Brain pericyte (primary cell): Measurements from ENCODE around the gene DUOXA1.

Experiments used
- DNase-seq: peaks from one replicate; pipeline ENCODE4 v3.0.0-alpha.2; 2012; ENCODE audit warnings: low read depth, low spot score

DUOXA1 gene

DNA sequence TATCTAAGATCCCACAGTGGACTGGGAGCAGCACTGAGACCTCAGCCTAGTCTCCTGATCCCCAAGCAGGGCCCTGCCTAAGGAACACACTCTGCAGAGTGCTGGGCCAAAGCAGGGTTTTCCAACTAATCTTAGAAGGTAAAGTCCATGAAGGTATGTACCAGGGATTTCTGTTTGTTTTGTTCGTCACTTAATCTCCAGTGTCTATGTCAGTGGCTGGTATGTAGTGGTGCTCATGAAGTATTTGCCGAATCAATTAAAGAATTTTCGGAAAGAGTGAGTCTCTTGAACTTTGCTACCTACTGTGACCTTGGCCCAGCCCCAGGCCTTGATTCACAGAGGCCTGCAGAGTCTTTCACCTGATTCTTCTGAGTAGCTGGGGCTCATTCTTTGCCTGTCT is 1.8 kb upstream of the DUOXA1 start:
- no peak for DNase-seq

DNA sequence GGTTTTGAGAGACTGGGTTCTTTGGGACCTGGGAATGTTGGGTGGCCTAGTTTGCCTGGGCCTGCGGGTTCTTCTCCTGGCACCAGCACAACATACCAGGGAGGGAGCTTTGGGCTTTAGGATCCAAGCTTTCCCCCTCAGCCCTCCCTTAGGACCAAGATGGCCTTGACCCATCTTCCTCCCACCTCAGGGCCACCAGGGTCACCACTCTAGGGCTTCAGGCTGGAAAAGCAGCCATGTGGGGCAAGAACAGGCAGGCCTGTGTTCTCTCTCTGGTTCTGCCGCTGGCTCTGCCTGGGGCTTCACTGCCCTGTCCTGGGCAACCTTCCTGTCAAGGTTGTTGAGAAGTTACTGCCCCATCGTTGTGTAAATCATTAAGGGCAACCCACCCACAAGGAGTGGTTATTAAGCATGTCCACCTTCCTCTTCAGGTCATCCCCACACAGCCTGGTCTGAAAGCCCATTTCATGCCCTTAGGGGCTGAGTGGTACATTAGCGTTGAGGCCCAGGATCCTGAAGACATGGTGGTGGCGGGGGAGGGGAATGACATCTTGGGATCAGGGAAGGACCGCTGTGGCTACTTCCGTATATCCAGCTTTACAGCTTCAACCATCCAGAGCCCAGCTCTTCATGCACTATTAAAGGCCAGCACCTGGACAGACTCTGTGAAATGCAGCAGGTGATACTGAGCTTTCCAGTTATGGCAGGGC is 767 bp upstream of the DUOXA1 start:
- DNase-seq, result no peak

DNA sequence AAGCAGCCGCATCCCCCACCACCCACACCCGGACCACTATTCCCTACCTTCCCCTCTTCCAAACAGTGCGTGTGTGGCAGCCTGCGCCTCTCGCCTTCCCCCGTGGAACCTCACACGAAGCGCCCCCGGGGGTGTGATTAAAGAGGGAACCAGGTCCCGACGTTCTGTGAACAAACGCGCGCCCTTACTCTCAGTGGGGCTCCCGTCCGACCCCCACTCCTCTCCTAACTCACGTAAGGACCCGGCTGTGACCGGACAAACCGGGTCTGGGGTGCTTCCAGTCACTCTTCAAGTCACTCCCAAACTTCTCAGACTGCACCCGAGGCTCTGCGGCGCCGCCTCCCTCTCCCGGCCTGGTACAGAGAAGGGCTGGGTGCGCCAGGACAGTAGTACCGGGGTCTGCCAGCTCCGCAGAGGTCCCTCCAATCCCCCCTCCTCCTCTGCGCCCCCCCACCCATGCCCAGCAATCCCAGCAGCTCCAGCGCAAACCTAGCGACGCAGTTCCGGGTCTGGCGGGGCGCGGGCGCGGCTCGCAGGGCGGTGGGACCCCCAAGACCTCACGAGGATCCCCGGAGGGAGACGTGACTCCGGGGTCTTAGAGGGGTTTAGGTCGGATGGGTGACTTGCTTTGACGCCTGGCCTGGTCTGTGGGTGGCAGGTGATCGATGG is 574 bp downstream of the DUOXA1 start:
- no peak for DNase-seq

DNA sequence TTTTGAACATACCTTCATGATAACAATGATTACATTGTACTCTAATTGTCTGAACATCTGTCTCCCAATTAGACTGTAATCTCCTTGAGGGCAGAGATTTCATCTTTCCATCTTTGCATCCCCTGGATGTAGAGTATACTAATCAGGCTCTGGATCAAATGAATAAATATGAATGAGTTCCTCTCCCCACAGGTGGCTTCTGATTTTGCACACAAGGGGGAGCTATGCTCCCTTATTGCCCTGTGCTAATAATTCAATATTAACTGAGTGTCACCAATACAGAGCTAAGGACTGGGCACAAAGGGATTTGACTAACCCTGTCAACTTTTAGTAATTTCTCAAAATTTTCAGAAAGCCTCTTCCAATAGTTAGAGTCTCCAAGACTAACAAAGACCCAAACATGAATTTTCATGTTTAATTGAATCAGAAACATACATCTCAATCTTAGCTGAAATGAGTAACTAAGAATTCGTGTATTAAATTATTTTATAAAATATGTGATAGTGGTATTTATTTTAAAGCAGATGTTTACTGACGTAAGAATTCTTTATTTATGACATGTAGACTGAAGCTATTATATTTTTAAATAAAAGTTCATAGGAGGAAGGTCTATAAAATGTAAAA is 3.0 kb downstream of the DUOXA1 start:
- DNase-seq, result no peak

DNA sequence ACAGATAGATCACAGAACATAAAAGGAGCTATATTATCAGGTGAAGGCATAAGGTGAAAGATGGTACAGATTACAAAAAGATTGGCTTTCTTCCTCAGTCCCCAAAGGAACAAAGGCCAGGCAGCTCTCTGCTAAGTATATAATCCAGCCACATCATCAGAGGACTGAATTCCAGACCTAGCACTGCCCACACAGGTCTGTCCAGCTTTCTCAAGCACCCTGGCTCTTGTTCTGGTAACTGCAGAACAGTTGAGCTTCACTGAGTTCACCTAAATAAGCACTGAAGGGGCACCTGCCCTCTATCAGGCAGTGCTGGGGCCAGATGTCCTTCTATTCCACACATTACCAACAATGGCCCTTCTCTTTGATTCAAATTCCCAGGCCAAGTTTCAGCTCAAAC is 6.3 kb downstream of the DUOXA1 start:
- DNase-seq, result no peak

DNA sequence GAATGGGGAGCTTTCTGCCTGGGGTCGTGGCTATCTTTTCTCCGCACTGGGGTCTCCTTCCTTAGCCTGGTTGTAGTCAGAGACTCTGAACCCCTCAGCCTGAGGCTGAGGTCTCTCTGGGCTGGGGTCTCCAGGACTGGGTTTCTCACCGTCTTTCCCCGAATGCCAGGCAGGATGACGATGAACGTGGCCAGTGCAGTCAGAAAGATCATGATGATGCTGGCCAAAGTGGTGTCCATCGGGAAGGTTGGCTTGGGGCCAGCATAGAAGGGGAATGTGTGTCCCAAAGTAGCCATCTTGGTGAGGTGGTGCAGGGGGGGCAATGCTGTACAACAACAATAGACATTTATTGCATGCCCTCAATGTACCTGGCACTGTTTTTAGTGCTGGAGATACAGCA is 7.0 kb downstream of the DUOXA1 start:
- DNase-seq, result no peak

DNA sequence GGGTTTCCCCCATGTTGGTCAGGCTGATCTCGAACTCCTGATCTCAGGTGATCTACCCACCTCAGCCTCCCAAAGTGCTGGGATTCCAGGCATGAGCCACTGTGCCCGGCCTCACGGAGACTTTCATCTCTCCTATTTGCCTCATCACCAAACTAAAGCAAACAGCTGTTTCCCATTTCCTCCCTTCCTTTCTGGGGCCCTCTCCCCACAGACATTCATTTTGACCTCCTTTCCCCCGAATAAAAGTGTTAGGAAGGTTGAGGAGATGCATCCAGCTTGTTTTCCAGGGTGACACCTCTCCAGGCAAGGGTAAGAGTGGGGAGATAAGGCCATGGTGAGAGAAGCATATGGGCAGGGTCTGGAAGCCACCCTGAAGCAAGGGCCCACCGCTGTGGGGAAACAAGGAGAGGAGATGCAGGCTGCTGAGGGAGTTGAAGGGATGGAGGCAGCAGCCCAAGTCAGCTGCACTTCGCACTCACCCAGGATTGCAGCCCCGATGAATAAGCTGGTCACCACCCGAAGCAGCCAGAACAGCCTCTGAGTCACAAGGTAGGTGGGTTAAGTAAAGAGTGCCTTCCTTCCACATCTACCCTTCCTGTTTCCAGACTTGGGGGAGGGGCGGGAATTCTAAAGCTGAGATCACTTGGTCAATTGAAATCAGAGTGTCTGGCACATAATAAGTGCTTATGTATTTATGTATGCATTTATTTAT is 7.8 kb downstream of the DUOXA1 start:
- no peak for DNase-seq

DNA sequence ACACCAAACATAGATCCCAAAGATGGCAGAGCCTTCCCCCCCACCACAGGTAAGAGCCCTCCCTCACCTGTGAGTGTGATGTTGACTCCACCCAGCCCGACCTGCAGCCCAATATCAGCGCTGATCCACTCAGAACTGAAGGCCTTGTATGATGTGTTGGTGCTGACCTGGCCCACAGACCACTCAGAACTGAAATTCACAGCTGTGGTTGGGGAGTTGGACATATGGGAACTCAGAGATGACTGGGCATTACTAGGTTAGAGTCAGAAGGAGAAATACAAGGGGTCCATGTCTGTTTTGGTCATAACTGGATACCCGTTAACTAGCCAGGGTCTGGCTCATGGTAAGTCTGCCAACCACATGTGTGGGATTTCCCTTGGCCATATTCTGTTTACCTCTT is 8.7 kb downstream of the DUOXA1 start:
- DNase-seq, result no peak

DNA sequence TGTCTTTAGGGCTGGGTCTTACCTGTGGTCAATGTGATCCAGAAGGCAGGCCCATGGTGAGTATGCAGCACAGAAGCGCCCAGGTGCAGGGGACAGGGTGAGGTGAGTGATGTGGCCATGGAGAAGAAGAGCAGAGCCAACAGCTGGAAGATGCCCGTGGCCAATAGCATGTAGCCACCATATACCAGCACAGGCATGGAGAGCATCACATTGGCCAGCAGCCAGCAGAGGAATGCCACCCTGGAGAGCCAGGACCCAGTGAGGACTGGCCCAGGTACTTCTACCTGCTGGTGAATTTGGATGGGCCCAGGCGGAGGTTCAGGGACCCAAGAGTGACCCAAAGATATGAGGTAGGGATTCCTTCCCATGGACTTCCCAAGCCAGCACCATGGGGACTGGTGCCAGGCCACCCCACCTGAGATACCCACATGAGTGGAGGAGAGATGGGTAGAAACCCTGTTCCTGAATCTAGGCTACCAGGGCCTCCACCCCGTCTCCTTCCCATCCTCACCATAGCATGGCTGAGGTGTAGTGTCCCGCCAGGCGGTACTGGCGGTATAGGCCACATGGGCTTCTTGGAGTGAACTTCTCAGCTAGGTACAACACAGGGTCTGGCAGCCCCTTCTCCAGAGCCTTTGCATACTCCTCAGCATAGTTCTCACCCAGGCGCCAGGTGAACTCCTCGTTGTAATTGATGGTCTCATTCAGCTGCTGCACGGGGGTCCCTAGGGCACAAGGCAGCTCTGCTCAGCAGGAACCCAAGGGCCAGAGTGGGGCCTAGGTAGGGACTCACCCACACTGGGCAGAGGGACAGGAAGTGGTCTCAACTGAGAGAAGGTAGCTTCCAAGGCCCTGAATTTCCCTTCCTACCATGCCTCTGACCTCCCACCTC is 9.4 kb downstream of the DUOXA1 start:
- no peak for DNase-seq

DNA sequence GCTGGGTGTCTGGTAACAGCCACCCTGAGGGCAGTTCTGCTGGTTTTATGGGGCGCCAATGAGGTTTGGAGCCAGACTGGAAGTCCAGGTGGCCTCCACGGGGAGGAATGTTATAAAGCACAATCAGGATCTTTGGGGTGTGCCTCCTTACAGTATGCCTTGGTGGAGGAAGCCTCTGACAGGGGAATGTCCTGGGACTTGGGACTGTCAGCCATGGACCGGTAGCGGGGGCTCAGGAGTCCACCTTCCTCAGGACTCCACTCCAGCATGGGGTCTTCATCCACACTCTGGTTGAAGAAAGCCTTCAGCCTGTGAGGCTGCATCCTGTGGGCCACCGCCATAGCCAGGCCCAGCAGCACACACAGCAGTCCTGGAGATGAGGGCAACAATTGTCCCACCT is 10.7 kb downstream of the DUOXA1 start:
- DNase-seq, result no peak

DNA sequence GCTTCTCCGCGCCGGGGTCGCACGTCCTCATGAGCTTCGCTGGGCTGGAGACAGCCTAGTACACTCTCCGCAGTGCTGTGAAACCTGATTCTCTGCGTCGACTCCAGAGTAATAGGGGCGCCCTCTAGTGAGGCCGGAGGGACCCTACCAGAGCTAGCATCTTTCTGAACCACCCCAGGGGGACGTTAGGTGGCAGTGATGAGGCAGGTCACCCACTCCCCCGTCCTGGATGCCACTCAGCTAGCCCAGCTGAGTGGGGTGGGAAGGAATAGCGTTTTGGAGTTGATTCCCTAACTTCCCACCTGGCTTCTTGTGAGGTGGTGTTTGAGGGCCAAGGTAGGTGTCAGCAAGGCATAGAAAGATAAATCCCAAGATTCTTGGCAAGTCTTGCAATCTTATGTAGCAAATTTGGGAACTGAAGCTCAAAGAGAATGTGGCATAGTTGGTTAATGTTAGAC is 11.5 kb downstream of the DUOXA1 start:
- DNase-seq, result peak; percentile 73

DNA sequence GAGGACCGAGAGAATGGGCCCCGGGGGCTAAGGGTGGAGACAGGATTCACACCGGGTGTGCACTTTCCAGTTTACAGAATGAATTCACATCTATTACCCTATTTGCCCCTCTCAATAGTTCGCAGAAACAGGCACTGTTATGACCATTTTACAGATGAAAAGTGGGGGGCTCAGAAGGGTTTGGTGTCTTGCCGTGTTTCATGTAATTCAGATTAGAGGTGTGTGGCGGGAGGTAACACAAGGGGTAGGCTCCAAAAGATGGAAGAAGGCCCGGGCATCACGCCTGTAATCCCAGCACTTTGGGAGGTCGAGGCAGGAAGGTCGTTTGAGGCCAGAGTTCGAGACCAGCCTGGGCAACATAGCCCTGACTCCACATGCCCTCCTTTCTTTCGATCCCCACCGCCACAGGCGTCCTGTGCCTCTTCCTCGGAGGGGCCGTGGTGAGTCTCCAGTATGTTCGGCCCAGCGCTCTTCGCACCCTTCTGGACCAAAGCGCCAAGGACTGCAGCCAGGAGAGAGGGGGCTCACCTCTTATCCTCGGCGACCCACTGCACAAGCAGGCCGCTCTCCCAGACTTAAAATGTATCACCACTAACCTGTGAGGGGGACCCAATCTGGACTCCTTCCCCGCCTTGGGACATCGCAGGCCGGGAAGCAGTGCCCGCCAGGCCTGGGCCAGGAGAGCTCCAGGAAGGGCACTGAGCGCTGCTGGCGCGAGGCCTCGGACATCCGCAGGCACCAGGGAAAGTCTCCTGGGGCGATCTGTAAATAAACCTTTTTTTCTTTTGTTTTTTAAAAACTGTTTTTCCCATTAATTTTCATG is 12.2 kb downstream of the DUOXA1 start:
- no peak for DNase-seq

DNA sequence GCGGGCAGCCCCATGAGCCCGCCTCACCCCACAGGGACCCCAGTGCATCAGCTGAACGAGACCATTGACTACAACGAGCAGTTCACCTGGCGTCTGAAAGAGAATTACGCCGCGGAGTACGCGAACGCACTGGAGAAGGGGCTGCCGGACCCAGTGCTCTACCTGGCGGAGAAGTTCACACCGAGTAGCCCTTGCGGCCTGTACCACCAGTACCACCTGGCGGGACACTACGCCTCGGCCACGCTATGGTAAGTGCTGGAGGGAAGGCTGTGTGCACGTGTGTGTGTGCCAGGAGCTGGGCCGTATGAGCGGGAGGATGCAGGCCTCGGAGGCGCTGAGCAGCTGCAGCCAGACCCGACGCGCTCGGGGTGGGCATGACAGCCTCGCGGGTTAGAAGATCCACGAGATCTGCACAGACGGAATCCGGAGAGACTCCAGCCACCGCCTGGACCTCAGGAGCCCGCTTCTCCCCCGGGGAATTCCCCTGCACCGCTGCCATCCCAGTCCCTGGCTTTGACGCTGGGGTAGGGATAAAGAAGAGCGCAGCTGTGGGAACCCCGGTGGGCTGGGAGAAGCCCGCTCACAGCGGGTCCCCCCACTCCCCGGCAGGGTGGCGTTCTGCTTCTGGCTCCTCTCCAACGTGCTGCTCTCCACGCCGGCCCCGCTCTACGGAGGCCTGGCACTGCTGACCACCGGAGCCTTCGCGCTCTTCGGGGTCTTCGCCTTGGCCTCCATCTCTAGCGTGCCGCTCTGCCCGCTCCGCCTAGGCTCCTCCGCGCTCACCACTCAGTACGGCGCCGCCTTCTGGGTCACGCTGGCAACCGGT is 13.0 kb downstream of the DUOXA1 start:
- no peak for DNase-seq

DNA sequence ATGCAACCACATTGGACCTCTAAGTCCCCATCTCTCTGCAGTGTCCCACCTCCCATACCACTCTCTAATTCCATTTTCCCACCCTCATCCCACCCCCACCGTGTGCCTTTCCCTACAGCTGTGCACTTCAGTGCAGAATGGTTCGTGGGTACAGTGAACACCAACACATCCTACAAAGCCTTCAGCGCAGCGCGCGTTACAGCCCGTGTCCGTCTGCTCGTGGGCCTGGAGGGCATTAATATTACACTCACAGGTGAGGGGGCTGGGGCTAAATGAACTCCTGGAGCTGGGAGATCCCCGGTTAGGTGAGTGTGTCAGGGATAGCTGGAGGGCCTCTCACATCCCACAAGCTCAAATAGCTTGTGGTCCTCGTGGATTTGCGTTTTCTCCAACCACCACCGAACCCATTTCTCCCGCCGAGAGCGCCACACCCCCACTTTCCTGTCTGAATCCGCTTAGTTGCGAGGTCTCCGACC is 13.6 kb downstream of the DUOXA1 start:
- no peak for DNase-seq

DNA sequence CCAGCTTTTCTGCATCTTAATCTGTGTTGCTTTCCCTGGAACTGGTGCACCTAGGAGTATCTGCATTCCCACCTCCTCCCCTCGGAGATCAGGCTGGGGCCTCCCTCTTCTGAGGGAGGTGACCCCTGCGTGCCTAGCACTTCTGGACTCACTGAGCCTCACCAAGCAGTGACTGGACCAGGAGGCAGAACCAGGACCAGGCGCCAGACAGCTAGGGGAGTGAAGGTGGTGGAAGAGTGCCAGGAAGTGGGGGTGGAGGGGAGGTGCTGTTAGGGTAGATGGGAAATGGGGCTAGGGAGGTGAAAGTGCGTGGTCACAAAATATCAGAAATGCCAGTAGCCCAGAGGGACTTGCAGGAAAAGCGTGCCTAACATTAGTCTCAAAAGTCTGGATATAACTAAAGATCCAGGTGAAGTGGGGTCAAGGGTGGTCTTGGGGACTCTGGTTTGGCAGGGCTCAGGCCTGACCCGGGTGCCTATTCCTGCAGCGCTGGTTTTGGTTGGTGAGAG is 14.3 kb downstream of the DUOXA1 start:
- no peak for DNase-seq

DNA sequence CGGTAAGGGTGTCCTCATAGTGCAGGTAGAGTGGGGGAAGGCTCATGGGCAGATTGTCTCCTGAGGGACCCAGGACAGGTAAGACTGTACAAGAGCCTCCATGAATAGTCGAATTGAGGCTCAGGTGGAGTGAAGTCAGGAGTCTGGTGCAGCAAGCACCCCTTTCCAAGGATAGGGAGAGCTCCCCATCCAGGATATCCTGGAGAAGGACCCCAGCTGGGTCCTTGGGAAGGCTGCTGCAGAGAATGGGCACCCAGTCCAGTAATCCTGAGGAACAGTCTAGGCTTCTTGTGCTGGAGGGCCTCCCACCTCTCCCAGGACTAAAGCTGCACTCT is 15.0 kb downstream of the DUOXA1 start:
- DNase-seq, result no peak

DNA sequence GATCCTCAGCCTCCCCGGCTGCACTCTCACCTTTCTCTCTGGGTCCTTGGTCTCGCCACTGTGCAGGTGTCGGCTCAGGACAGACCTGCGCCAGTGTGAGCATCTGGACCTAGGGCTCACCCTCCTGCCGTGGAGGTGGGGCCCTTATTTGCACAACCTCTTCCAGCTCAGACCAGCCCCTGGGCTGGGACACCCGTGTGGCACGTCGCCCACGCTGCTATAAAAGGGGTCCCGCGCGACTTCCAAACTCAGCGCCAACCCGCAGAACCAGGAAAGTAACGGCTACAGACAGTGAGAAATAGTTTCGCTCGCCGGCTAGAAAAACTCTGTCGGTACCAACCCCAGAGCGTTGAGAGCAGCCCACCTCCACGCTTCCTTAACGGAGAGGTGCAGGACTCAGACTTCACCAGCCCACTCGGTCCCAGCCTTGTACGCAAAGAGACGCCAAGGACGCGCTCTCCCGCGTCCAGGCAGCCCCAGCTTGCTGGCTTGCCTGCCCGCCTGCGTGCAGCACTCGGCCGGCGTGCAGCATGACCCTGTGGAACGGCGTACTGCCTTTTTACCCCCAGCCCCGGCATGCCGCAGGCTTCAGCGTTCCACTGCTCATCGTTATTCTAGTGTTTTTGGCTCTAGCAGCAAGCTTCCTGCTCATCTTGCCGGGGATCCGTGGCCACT is 15.5 kb downstream of the DUOXA1 start, which contains the start of the genes DUOX2 and DUOXA2:
Gene DUOX2, minus strand, starts transcription at position 97 of the 675 bp plus-strand sequence. CDS start 761 bp downstream, outside the sequence.
Gene DUOXA2, plus strand, starts transcription at position 251 of the 675 bp plus-strand sequence. Its CDS starts 280 bp downstream, at position 531.
- no peak for DNase-seq

DNA sequence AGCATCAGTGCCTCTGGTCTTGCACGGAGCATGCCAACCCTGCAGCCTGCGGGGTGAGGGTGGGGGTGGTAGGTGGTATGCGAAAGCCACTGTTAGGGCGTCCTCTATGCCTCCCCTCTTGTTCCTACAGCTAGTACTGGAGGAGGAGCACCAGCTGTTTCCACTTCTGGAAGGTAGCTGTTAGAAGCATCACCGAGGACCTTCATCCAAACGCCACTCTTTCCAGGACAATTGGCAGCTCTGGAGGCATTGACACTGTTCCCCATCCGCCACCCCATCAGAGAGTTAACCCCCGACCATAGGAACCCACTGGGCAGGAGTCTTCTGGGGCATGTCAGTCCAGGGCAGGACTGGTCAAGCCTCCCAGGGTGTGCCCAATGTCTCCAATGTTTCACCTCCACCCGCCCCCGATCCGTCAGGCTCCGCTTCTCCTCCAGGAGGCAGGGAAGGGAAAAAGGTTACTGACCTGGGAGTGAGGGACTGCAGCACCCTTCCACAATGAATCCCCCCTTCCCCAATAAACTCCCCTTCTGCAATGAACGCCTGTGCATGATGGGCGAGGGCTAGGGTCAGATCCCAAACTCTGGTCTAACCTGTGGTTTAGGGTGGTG is 16.2 kb downstream of the DUOXA1 start:
- no peak for DNase-seq
